DMS 273 treated with DMSO at 0.1 percent for 48 hours (cell line): ENCODE results near the gene SLC13A2.

ENCODE experiments used
- DNase-seq: peaks from one replicate; lab custom pipeline; 2025; lab: John Stamatoyannopoulos, UW

Gene SLC13A2

GRCh38 chr17:28536532-28537218, 63.2 kb downstream of the SLC13A2 start:
- DNase-seq, result no peak

GRCh38 chr17:28537219-28537610, 63.8 kb downstream of the SLC13A2 start:
- no peak for DNase-seq

GRCh38 chr17:28538296-28538895, 65.0 kb downstream of the SLC13A2 start:
- no peak for DNase-seq

- no peak for DNase-seq
These were observed 66.8 kb downstream of the SLC13A2 start for GRCh38 chr17:28540231-28540630.

- no peak for DNase-seq
These were observed 68.0 kb downstream of the SLC13A2 start for GRCh38 chr17:28541439-28541838.

GRCh38 chr17:28544402-28545140, 71.1 kb downstream of the SLC13A2 start:
- DNase-seq, result no peak

- DNase-seq, result no peak
These were observed 71.7 kb downstream of the SLC13A2 start for GRCh38 chr17:28545141-28545503.

GRCh38 chr17:28545787-28546415, 72.5 kb downstream of the SLC13A2 start:
- DNase-seq, result no peak

GRCh38 chr17:28547096-28547622, 73.7 kb downstream of the SLC13A2 start:
- no peak for DNase-seq
